MCF 10A (cell line): Measurements from ENCODE around the gene ARL5A. TPM values are rescaled to one million over a fixed set of nuclear protein-coding genes. Genes with fewer than 3 reads are reported as not detected.

Experiments used
- BruUV-seq: library from RNA; stranded (reverse); fragments of 400-500 nt; replicated peaks from 2 replicates; lab custom pipeline; 2021; lab: Mats Ljungman, UMichigan
- CTCF ChIA-PET: fragments of 300-600 bp; sonication (Branson Sonifier 250); formaldehyde crosslinking; extraction: SDS; loops from one replicate; lab custom pipeline; 2021; ENCODE audit warnings: antibody characterized with exemption, inconsistent platforms; lab: Yijun Ruan, JAX
- POLR2A ChIA-PET: fragments of 300-600, 350-650 bp; sonication (Branson Sonifier 250); formaldehyde crosslinking; extraction: SDS; loops from one replicate; lab custom pipeline; 2020; ENCODE audit warnings: antibody characterized with exemption, inconsistent platforms; lab: Yijun Ruan, JAX
- DNase-seq: peaks from one replicate; pipeline ENCODE4 v3.0.0-alpha.2; 2018; ENCODE audit not compliant: unreplicated experiment
- H3K27ac Mint-ChIP-seq: one replicate; pipeline ENCODE4 v1.8.0; 2022; ENCODE audit warnings: mild to moderate bottlenecking, low read depth, mixed read lengths; ENCODE audit not compliant: unreplicated experiment
- H3K27me3 Mint-ChIP-seq: one replicate; pipeline ENCODE4 v1.8.0; 2022; ENCODE audit warnings: mixed read lengths; ENCODE audit not compliant: insufficient read depth, unreplicated experiment
- H3K36me3 Mint-ChIP-seq: one replicate; pipeline ENCODE4 v1.8.0; 2022; ENCODE audit warnings: mild to moderate bottlenecking, moderate library complexity, mixed read lengths; ENCODE audit not compliant: insufficient read depth, unreplicated experiment
- H3K4me1 Mint-ChIP-seq: one replicate; pipeline ENCODE4 v1.8.0; 2022; ENCODE audit warnings: mixed read lengths; ENCODE audit not compliant: insufficient read depth, unreplicated experiment
- H3K4me3 Mint-ChIP-seq: one replicate; pipeline ENCODE4 v1.8.0; 2022; ENCODE audit warnings: mild to moderate bottlenecking, moderate library complexity, mixed read lengths; ENCODE audit not compliant: unreplicated experiment
- H3K9me3 Mint-ChIP-seq: one replicate; pipeline ENCODE4 v1.8.0; 2022; ENCODE audit warnings: mixed read lengths; ENCODE audit not compliant: unreplicated experiment
- intact Hi-C: fragments of 100-400 bp; cut with micrococcal nuclease; formaldehyde crosslinking; loops from 2 replicates; pipeline ENCODE4 v1.14.1; 2022
- total RNA-seq: library from RNA; stranded (reverse); gene quantifications from 2 replicates; pipeline ENCODE4 v1.2.3, GENCODE V29; 2022
- TF ChIP-seq, protein P1 (sequence below): fragments of 200-600 bp; IDR thresholded peaks from one replicate; pipeline ENCODE4 v1.8.0; 2022; ENCODE audit warnings: antibody characterized with exemption, mild to moderate bottlenecking; ENCODE audit not compliant: unreplicated experiment

The ARL5A gene
- total RNA-seq, 1 experiment from 2014 or later, result 34.8 TPM

DNA sequence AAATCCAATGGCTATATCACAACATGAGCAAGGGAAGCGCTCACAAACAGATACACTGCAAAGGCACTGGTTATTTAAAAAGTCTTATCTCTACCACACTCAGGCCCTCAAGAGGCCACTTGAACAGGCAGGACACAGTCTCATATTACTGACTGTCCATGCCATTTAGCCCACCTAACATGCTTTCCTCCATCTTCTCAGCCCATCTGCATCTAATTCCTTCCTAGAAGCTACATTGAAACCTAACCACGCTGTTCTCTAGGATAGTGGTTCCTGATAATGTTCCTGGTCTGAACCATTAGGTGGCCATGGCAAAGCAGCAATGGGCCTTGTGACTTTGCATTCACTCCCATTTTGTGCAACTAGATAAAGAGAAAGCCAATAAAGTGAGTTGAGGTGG, 71.4 kb downstream of the ARL5A start:
- no peak overlapping the region for H3K27ac Mint-ChIP-seq
- no peak for DNase-seq
- no peaks in the 10 kb centered on the region for H3K9me3 Mint-ChIP-seq
- no peaks in the 10 kb centered on the region for H3K4me1 Mint-ChIP-seq
- TF ChIP-seq, protein P1, sequence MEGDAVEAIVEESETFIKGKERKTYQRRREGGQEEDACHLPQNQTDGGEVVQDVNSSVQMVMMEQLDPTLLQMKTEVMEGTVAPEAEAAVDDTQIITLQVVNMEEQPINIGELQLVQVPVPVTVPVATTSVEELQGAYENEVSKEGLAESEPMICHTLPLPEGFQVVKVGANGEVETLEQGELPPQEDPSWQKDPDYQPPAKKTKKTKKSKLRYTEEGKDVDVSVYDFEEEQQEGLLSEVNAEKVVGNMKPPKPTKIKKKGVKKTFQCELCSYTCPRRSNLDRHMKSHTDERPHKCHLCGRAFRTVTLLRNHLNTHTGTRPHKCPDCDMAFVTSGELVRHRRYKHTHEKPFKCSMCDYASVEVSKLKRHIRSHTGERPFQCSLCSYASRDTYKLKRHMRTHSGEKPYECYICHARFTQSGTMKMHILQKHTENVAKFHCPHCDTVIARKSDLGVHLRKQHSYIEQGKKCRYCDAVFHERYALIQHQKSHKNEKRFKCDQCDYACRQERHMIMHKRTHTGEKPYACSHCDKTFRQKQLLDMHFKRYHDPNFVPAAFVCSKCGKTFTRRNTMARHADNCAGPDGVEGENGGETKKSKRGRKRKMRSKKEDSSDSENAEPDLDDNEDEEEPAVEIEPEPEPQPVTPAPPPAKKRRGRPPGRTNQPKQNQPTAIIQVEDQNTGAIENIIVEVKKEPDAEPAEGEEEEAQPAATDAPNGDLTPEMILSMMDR, result no peak
- ChIA-PET POLR2A (no interaction called here), CTCF (no interaction called here)
- BruUV-seq, result no TSS peak
- H3K27me3 Mint-ChIP-seq, result no peaks in the 10 kb centered on the region
- intact Hi-C loops, result no loop called here
- no peaks in the 10 kb centered on the region for H3K36me3 Mint-ChIP-seq
- no peak overlapping the region for H3K4me3 Mint-ChIP-seq

DNA sequence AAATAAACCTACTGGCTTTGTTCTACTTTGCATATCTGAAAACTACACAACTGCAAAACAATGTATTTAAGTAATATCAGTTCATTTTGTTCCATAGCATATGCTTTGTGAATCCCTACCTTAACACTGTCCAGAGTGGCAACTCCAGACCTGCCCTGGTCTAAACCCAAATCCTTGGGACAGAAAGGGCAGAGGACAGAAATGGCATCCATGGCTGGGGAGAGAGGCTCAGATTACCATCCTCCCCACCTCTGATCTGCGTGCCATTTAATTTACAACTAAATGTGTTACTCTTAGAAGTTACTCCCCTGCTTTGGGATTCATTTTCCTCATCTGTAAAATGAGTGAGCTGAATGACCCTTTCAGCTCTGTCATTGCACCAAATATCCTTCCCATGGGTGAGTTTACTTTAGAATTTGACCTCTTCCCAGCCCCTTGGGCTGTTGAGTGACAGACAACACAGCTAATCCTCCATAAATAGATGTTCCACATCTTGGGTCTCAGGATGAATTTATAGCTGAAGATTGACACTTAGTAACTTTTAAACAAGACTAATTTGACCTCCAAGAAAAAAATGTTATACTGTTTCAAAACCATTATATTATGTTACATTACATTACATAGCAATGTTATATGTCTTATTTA, 73.8 kb downstream of the ARL5A start:
- TF ChIP-seq, protein P1, result no peak
- H3K4me1 Mint-ChIP-seq, result no peaks in the 10 kb centered on the region

DNA sequence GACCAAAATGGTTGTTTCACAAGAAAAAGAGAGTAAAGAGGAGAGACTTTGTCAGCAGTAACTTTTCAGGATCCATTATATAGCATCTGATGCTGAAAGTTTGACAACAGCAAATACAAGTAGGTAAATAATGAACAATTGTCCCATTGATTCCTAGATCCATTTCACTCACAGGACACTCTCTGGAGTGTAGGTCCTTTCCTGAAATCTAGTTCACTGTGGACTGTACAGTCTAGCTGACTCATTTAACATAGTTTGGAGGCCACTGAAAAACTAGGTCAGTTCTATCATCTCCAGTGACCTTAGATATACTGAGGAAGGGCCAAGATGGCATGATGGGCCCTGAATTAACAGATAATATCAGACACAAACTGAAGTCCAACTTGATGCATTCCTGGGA, 74.7 kb downstream of the ARL5A start:
- no TSS peak for BruUV-seq
- ChIA-PET CTCF (interaction anchor here (0.6 kb wide), 1 partner anchor 265 kb away, joined by 3 read pairs; no protein-coding TSS in a partner anchor), POLR2A (no interaction called here)
- Mint-ChIP-seq H3K4me1 (no peaks in the 10 kb centered on the region), H3K27me3 (no peaks in the 10 kb centered on the region), H3K36me3 (no peaks in the 10 kb centered on the region), H3K4me3 (no peak overlapping the region), H3K27ac (no peak overlapping the region), H3K9me3 (peaks cover 4% of the 10 kb centered on the region)
- DNase-seq, result no peak
- intact Hi-C loops, result no loop called here
- TF ChIP-seq, protein P1, result no peak

More for the DNA sequence above, 73.8 kb downstream of the ARL5A start:
- Mint-ChIP-seq H3K27me3 (no peaks in the 10 kb centered on the region), H3K27ac (no peak overlapping the region), H3K9me3 (peaks cover 4% of the 10 kb centered on the region), H3K4me3 (no peak overlapping the region), H3K36me3 (no peaks in the 10 kb centered on the region)
- CTCF ChIA-PET, result interaction anchor here (0.6 to 1.3 kb wide), 3 partner anchors 19 to 292 kb away, joined by 3 read pairs; no protein-coding TSS in a partner anchor
- no peak for DNase-seq
- POLR2A ChIA-PET, result interaction anchor here (1.1 kb wide), 1 partner anchor 22 kb away, joined by 3 read pairs; no protein-coding TSS in a partner anchor
- intact Hi-C loops, result no loop called here
- no TSS peak for BruUV-seq

Other genes starting within 250 kb of the ARL5A start
- 0.33 and 1.2 TPM in 2 replicates for gene NEB, start 93.9 kb downstream of the ARL5A start, total RNA-seq